Measurements from ENCODE around the gene JMJD4. TPM values are rescaled to one million over a fixed set of nuclear protein-coding genes. Genes with fewer than 3 reads are reported as not detected.

JMJD4 gene
- total RNA-seq, 4 donors from 2014 or later, result 20.6 to 31.7 (median 28.8) TPM

DNA sequence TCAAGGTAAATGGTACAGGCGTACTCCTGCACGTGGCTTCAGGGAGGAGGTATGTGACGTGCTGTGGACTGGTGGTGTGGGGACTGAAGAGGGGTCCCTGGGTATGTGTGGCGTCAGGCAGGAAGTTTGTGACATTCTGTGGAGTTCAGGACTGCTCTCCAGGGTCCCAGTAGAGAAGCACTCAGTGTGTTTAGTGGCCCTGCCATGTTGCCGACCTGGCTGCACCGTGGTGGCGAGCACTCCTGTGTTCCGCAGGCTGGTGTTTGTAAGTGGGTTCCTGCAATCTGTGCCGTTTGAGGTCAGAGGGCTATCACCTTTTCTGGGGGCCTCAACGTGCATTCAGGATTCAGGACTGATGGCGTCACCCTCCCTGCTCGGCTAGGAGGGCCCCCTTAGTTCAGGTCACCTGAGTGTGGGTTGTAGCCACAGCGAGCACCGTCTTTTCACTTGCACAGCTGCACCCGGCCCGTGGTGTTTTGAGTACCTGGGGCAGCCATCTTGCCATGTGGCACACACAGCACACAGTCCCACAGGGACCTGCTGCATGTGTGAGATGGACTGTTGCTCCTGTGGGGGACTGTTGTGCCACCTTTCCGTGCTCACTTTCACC is 26.6 kb upstream of the JMJD4 start:
- 88 to 91% methylated on average over 12 to 15 of the region's 17 CpGs for WGBS, 2 donors
- no peak for TF ChIP-seq POLR2A (IDR thresholded peaks at IDR 0.05)
- TF ChIP-seq, protein P1, sequence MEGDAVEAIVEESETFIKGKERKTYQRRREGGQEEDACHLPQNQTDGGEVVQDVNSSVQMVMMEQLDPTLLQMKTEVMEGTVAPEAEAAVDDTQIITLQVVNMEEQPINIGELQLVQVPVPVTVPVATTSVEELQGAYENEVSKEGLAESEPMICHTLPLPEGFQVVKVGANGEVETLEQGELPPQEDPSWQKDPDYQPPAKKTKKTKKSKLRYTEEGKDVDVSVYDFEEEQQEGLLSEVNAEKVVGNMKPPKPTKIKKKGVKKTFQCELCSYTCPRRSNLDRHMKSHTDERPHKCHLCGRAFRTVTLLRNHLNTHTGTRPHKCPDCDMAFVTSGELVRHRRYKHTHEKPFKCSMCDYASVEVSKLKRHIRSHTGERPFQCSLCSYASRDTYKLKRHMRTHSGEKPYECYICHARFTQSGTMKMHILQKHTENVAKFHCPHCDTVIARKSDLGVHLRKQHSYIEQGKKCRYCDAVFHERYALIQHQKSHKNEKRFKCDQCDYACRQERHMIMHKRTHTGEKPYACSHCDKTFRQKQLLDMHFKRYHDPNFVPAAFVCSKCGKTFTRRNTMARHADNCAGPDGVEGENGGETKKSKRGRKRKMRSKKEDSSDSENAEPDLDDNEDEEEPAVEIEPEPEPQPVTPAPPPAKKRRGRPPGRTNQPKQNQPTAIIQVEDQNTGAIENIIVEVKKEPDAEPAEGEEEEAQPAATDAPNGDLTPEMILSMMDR (IDR thresholded peaks at IDR 0.05), result no peak
- Histone ChIP-seq H3K4me1 (peaks cover 8 to 17% of the 10 kb centered on the region in 2 donors), H3K36me3 (peaks cover 11 to 16% of the 10 kb centered on the region in 2 donors), H3K9me3 (no peaks in the 10 kb centered on the region), H3K4me3 (replicated peaks in 1 of 3) (no peak overlapping the region), H3K27ac (no peak overlapping the region), H3K27me3 (no peaks in the 10 kb centered on the region)
- intact Hi-C loops (cut with DNase I), result loop anchor here (5.0 kb wide), 1 partner anchor 186 kb away; the partner anchor contains the start of gene WNT9A
- DNase-seq, result no peak

DNA sequence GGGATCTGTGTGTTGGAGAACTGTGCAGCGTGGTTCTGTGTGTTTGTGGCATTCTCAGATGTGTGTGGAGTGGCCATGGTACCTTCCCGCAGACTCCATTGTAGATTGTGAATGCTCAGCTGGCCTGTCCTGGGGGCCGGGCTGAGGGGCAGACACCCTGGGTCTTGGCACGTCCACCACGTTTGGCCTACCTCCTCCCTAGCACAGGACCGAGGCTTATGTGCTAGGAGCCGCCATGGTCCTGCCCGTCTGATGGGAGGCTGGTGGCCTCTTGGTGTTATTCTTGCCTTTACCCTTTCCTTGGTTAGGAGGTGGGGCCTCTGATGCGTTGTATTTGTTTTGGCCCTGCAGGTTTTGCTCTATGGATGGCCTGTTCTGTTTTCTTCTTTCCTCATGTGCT is 25.3 kb upstream of the JMJD4 start:
- TF ChIP-seq POLR2A (IDR thresholded peaks at IDR 0.05), result no peak
- TF ChIP-seq, protein P1 (IDR thresholded peaks at IDR 0.05), result no peak
- H3K36me3 ChIP-seq, result peaks cover 11 to 16% of the 10 kb centered on the region in 2 donors
- H3K27me3 ChIP-seq, result no peaks in the 10 kb centered on the region
- intact Hi-C loops (cut with DNase I), result loop anchor here (5.0 kb wide), 1 partner anchor 187 kb away; the partner anchor contains the start of gene WNT9A
- H3K4me3 ChIP-seq (replicated peaks in 1 of 3), result no peak overlapping the region
- peaks cover 8 to 17% of the 10 kb centered on the region in 2 donors for H3K4me1 ChIP-seq
- DNase-seq, result no peak
- no peaks in the 10 kb centered on the region for H3K9me3 ChIP-seq
- WGBS, 2 donors, result 88 to 91% methylated on average over 9 of the region's 9 CpGs
- no peak overlapping the region for H3K27ac ChIP-seq

DNA sequence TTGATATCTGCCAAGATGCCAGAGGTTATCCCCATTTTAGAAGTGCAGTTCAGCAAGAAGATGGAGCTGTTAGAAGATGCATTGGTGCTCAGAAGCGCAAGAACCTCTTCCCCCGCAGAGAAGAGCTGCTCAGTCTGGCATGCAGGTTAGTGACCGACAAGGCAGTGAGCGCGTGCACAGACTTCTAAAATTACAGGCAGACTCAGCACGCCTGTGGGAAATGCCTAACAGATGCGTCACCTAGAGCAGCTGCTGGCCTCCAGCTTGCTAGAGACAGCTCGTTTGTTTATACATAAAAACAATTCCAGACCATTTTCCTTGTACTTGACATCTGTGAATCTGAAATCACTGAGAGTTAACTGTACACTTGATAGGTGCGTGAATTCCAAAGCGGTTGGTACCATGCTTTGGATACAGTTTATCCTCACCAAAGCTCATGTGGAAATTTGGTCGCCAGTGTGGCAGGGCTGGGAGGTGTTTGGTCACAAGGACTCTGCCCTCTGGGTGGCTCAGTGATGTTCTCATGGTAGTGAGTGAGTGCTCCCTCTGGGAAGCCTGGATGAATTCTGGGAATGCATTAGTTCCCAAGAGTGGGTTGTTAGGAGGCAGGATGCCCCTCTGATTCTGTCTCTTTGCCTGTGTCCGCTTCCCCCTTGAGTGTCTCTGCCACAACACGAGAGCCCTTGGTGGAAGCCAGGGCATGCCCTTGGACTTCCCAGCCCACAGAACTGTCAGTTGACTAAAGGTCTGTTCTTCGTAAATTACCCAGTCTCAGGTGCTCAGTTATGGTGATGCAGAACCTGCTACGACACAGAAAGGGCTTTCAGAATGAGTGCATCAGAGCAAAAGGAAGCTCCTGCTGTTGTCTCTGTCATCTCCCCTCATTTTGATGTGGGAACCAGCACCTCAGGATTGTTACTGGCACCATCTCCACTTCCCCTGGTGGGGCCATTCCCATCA is 24.5 kb upstream of the JMJD4 start:
- no peak for DNase-seq
- WGBS, 2 donors, result 93 to 96% methylated on average over 15 of the region's 15 CpGs
- no peak overlapping the region for H3K4me3 ChIP-seq (replicated peaks in 1 of 3)
- intact Hi-C loops (cut with DNase I), result loop anchor here (5.0 kb wide), 1 partner anchor 188 kb away; the partner anchor contains the start of gene WNT9A
- no peaks in the 10 kb centered on the region for H3K27me3 ChIP-seq
- H3K9me3 ChIP-seq, result no peaks in the 10 kb centered on the region
- peaks cover 8 to 17% of the 10 kb centered on the region in 2 donors for H3K4me1 ChIP-seq
- peaks cover 11 to 16% of the 10 kb centered on the region in 2 donors for H3K36me3 ChIP-seq
- TF ChIP-seq, protein P1 (IDR thresholded peaks at IDR 0.05), result no peak
- TF ChIP-seq POLR2A (IDR thresholded peaks at IDR 0.05), result no peak
- H3K27ac ChIP-seq, result no peak overlapping the region

DNA sequence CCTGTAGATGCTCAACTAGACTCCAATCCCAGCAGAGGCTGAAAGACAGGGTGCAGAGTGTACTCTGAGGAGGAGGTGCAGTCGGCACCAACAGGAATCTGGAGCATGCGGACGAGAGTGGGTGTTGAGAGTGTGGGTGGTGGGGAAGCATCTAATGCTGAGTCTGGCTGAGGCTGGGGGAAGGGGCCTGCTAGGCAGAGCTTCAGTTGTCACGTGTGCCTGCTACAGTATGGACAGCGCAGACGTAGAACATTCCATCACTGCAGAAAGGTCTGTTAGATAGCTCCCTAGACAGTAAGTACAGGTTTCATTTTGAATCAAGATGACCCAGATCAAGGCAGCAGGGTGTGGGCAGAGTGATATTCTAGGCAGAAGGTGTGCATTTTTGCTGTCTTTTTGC is 23.3 kb upstream of the JMJD4 start:
- DNase-seq, result no peak
- Histone ChIP-seq H3K4me3 (replicated peaks in 1 of 3) (no peak overlapping the region), H3K36me3 (peaks cover 11 to 16% of the 10 kb centered on the region in 2 donors), H3K27ac (no peak overlapping the region), H3K4me1 (peaks cover 8 to 19% of the 10 kb centered on the region in 2 donors), H3K9me3 (no peaks in the 10 kb centered on the region), H3K27me3 (no peaks in the 10 kb centered on the region)
- intact Hi-C loops (cut with DNase I), result no loop called here
- WGBS, 2 donors, result 80 to 83% methylated on average over 6 of the region's 6 CpGs
- TF ChIP-seq POLR2A (IDR thresholded peaks at IDR 0.05), result no peak
- TF ChIP-seq, protein P1 (IDR thresholded peaks at IDR 0.05), result no peak
